OCI-LY3 (cell line): ENCODE data around the gene HHAT.

Experiments used
- CTCF ChIP-seq: fragments of 200-600, 300-600 bp; sonication (generic); IDR thresholded peaks from 2 replicates; pipeline ENCODE4 v1.5.1; 2014; ENCODE audit warnings: antibody characterized with exemption, low read length, low read depth
- EZH2phosphoT487 ChIP-seq: fragments of 200-600 bp; shearing (Covaris generic); IDR thresholded peaks from 2 replicates; pipeline ENCODE4 v1.6.1; 2018; ENCODE audit warnings: antibody characterized with exemption, mixed run types, low read depth

GRCh38 chr1:210711825-210712612, 383.3 kb downstream of the HHAT start:
- no peak for TF ChIP-seq CTCF
- TF ChIP-seq EZH2phosphoT487, result no peak
